Progenitor cell of endocrine pancreas (in vitro differentiated cells): ENCODE measurements around the gene TLL1. TPM values are rescaled to one million over a fixed set of nuclear protein-coding genes. Genes with fewer than 3 reads are reported as not detected.

Experiments used
- DNase-seq: peaks from one replicate; pipeline ENCODE4 v3.0.0; 2021; ENCODE audit warnings: low spot score; ENCODE audit not compliant: unreplicated experiment
- H3K27ac Mint-ChIP-seq: 2 replicates; pipeline ENCODE4 v1.8.0; 2021; ENCODE audit warnings: mild to moderate bottlenecking, moderate library complexity, mixed read lengths
- H3K27me3 Mint-ChIP-seq: 2 replicates; pipeline ENCODE4 v1.8.0; 2021; ENCODE audit warnings: mixed read lengths
- H3K36me3 Mint-ChIP-seq: 2 replicates; pipeline ENCODE4 v1.8.0; 2022; ENCODE audit warnings: mixed read lengths; ENCODE audit not compliant: insufficient read depth
- H3K4me1 Mint-ChIP-seq: 2 replicates; pipeline ENCODE4 v1.8.0; 2021; ENCODE audit warnings: low read depth, mixed read lengths
- H3K4me3 Mint-ChIP-seq: 2 replicates; pipeline ENCODE4 v1.8.0; 2021; ENCODE audit warnings: low read depth, mild to moderate bottlenecking, moderate library complexity, mixed read lengths
- H3K9me3 Mint-ChIP-seq: 2 replicates; pipeline ENCODE4 v1.8.0; 2021; ENCODE audit warnings: low read depth, mixed read lengths
- total RNA-seq: library from RNA; stranded (reverse); gene quantifications from 2 replicates; pipeline ENCODE4 v1.2.1, GENCODE V29; 2021
- TF ChIP-seq, protein P1 (sequence below): fragments of 200-600 bp; sonication (generic); IDR thresholded peaks from one replicate; pipeline ENCODE4 v1.5.0; 2021; ENCODE audit warnings: antibody characterized with exemption, mild to moderate bottlenecking; ENCODE audit not compliant: unreplicated experiment

Gene TLL1
- total RNA-seq, 1 donor from 2014 or later, result not detected

DNA sequence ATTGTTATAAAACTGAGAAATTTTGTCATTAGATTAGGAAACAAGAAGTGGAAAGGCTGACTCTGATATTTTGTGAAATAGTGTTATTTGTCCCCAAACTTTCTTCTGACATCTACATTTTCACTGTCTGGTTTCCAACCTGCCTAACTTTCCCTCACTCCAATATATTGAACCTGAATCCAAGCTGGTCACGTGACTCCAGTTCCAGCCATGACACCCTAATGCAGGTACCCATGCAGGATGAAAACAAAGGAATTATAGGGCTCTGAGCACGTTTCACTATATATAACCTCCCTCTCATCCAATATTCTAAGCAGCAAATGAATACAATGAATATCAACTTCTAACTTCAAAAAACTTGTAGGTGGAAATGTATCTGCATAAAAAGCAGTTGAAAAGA lies 231.6 kb downstream of the TLL1 start:
- Mint-ChIP-seq H3K4me3 (no peak overlapping the region), H3K27ac (no peak overlapping the region), H3K36me3 (no peaks in the 10 kb centered on the region), H3K9me3 (no peaks in the 10 kb centered on the region), H3K27me3 (no peaks in the 10 kb centered on the region), H3K4me1 (no peaks in the 10 kb centered on the region)
- DNase-seq, result no peak
- TF ChIP-seq, protein P1, sequence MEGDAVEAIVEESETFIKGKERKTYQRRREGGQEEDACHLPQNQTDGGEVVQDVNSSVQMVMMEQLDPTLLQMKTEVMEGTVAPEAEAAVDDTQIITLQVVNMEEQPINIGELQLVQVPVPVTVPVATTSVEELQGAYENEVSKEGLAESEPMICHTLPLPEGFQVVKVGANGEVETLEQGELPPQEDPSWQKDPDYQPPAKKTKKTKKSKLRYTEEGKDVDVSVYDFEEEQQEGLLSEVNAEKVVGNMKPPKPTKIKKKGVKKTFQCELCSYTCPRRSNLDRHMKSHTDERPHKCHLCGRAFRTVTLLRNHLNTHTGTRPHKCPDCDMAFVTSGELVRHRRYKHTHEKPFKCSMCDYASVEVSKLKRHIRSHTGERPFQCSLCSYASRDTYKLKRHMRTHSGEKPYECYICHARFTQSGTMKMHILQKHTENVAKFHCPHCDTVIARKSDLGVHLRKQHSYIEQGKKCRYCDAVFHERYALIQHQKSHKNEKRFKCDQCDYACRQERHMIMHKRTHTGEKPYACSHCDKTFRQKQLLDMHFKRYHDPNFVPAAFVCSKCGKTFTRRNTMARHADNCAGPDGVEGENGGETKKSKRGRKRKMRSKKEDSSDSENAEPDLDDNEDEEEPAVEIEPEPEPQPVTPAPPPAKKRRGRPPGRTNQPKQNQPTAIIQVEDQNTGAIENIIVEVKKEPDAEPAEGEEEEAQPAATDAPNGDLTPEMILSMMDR, result no peak

DNA sequence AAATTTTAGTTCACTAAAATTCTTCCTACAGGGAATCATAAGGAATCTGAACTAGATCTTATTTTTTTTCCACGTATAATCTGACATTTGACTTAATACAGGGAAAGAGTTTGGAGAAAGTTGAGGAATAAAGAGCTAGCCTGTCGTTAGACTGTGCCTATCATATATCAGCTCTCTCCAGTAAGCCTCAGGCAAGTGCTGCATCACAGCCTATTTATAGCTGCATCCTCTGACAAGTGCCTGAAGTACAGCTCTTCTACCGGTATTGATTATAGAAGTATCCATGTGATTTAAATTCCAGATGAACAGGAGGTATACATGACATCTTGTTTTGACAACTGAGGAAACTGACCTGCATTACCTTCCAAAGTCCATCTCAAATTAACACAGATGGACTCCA lies 248.9 kb downstream of the TLL1 start:
- TF ChIP-seq, protein P1, result no peak
- no peaks in the 10 kb centered on the region for H3K36me3 Mint-ChIP-seq
- no peaks in the 10 kb centered on the region for H3K9me3 Mint-ChIP-seq
- no peak overlapping the region for H3K4me3 Mint-ChIP-seq
- no peaks in the 10 kb centered on the region for H3K4me1 Mint-ChIP-seq
- no peak overlapping the region for H3K27ac Mint-ChIP-seq
- H3K27me3 Mint-ChIP-seq, result no peaks in the 10 kb centered on the region
- no peak for DNase-seq

DNA sequence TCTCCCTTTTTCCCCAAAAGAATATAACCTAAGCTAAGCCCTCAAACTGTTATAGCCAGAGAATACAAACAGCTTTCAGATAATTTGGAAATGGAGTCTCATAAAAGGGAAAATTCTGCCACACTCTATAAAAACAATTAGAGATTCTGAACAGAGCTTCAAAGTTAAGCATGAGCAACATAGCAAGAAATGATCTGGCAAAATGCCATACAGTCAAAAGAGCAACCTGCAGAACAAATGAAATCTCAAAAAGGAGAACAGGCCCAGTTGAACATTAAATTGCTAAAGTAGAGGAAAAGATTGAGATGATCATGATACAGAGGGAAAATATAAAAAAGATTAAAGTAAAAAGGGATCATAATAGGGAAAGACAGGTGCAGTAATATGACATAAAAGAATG lies 250.5 kb downstream of the TLL1 start:
- no peak overlapping the region for H3K27ac Mint-ChIP-seq
- TF ChIP-seq, protein P1, result no peak
- no peak for DNase-seq
- no peaks in the 10 kb centered on the region for H3K9me3 Mint-ChIP-seq
- H3K4me1 Mint-ChIP-seq, result no peaks in the 10 kb centered on the region
- no peak overlapping the region for H3K4me3 Mint-ChIP-seq
- no peaks in the 10 kb centered on the region for H3K36me3 Mint-ChIP-seq
- H3K27me3 Mint-ChIP-seq, result no peaks in the 10 kb centered on the region

DNA sequence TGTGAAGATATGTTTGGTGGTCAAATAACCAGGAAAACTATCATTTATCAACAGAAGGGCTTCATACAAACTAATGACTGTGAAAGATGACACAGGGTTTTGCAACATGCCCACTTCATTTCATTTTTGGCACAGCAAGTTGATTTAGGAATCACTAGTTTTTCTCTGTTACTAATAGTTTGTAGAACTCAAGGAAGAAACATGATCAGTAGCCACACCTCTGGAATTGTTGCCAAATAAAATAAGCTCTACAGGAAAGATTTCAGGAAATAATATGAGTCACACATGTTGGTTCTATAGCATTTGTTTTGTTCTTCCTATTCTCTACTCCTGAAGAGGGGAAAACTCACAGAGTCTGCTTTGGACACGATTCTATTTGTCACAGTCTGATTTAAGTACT lies 255.4 kb downstream of the TLL1 start:
- H3K27me3 Mint-ChIP-seq, result no peaks in the 10 kb centered on the region
- H3K9me3 Mint-ChIP-seq, result peaks cover 4% of the 10 kb centered on the region
- H3K27ac Mint-ChIP-seq, result no peak overlapping the region
- no peaks in the 10 kb centered on the region for H3K4me1 Mint-ChIP-seq
- no peak for DNase-seq
- H3K4me3 Mint-ChIP-seq, result no peak overlapping the region
- no peaks in the 10 kb centered on the region for H3K36me3 Mint-ChIP-seq
- TF ChIP-seq, protein P1, result no peak

DNA sequence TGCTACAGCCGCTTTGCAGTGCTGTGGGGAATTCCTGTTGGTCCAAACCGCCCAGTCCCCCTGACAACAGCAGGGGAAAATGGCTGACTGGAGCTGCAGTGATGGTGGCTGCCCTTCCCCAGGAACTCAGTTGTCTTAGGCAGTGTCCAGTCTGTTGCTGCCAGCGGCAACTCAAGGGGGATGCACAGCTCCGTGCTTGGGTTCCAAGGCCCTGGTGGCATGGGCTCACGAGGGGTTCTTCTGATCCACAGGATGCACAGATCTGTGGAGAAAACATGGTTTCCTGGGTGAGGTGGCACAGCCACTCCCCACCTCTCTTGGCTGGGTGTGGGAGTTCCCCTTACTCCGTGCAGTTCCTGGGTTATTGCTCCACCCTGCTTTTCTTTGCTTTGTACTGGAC lies 261.2 kb downstream of the TLL1 start:
- H3K27me3 Mint-ChIP-seq, result no peaks in the 10 kb centered on the region
- H3K9me3 Mint-ChIP-seq, result peaks cover 4% of the 10 kb centered on the region
- no peaks in the 10 kb centered on the region for H3K4me1 Mint-ChIP-seq
- DNase-seq, result no peak
- no peak overlapping the region for H3K4me3 Mint-ChIP-seq
- no peak overlapping the region for H3K27ac Mint-ChIP-seq
- TF ChIP-seq, protein P1, result no peak
- no peaks in the 10 kb centered on the region for H3K36me3 Mint-ChIP-seq

DNA sequence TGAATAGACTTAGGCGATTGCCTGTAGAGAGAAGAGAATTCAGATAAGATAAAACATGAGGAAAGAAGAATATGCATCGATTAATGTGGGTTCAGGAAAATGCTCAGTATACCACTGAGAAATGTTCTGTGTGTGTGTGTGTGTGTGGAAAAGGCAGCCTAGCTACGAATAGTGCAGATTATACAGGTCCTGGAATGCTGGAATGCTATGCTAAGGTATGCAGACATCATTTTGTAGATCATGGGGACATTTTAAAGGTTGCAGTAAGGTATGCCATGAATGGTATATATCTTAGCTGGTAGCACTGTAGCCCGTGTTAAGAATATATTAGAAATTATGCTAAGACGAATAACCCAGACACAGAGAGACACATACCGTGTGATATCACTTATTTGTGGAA lies 267.9 kb downstream of the TLL1 start:
- Mint-ChIP-seq H3K4me3 (no peak overlapping the region), H3K4me1 (no peaks in the 10 kb centered on the region), H3K27me3 (no peaks in the 10 kb centered on the region), H3K27ac (no peak overlapping the region), H3K36me3 (no peaks in the 10 kb centered on the region), H3K9me3 (no peaks in the 10 kb centered on the region)
- DNase-seq, result no peak
- TF ChIP-seq, protein P1, result no peak
